ENCODE measurements around the gene HOMEZ. TPM values are rescaled to one million over a fixed set of nuclear protein-coding genes. Genes with fewer than 3 reads are reported as not detected.
"Not testable (repeated sequence)": the region's sequence is repeated elsewhere in the genome, so short reads cannot be mapped to it uniquely, and the experiment has no call there.

HOMEZ gene
- total RNA-seq, 2 donors from 2014 or later, result 23.8 to 32.0 TPM

DNA sequence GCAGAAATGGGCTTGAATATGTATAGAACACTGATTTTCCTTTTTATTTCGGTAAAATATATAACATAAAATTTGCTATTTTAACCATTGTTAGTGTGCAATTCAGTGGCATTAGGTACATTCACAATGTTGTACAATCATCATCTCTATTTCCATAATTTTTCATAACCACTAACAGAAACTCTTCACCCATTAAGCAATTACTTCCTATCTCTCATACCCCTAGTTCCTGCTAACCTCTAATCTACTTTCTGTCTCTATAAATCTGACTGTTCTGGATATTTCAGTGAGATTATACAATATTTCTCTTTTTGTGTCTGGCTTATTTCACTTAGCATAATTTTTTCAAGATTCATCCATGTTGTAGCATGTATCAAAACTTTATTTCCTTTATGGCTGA is 57.1 kb downstream of the HOMEZ start:
- Mint-ChIP-seq H3K4me1 (no peaks in the 10 kb centered on the region), H3K27ac (no peak overlapping the region), H3K36me3 (ENCODE audit: low read depth) (no peaks in the 10 kb centered on the region), H3K4me3 (no peak overlapping the region), H3K27me3 (ENCODE audit: insufficient read depth) (no peaks in the 10 kb centered on the region), H3K9me3 (peaks cover 32% of the 10 kb centered on the region)
- TF ChIP-seq CTCF (conservative IDR thresholded peaks at IDR 0.05), result no peak
- H3K36me3 ChIP-seq (ENCODE audit: control insufficient read depth, insufficient read depth, low read length), result no peaks in the 10 kb centered on the region
- no peaks in the 10 kb centered on the region for H3K27me3 ChIP-seq (ENCODE audit: control insufficient read depth, insufficient read depth, low read length, poor library complexity, severe bottlenecking)
- no peak overlapping the region for H3K9ac ChIP-seq (ENCODE audit: extremely low read depth, low read length, poor library complexity, severe bottlenecking)
- H3K4me1 ChIP-seq (ENCODE audit: control insufficient read depth, insufficient read depth, low read length), result no peaks in the 10 kb centered on the region
- no peaks in the 10 kb centered on the region for H3K9me3 ChIP-seq (ENCODE audit: control insufficient read depth, low read length)
- DNase-seq, result no peak
- no CpG with 5 or more reads among the region's 1 CpG for WGBS, 2 experiments (ENCODE audit: insufficient coverage in 1 of 2, insufficient read length in 1 of 2)
- no peak overlapping the region for H3K27ac ChIP-seq (ENCODE audit: low read depth, low read length)
- no peak overlapping the region for H3K4me3 ChIP-seq (ENCODE audit: low read length)

DNA sequence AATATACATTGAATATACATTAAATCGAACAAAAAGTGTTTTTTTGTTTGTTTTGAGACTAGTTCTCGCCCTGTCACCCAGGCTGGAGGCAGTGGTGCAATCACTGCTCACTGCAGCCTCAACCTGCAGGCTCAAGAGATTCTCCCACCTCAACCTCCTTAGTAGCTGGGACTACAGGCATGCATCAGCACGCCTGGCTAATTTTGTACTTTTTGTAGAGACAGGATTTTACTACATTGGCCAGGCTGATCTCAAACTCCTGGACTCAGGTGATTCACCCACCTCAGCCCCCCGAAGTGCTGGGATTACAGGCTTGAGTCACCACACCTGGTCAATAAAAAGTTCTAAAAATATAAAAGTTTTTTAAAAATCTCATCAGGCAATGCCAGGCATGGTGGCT is 58.4 kb downstream of the HOMEZ start:
- no peaks in the 10 kb centered on the region for H3K4me1 Mint-ChIP-seq
- no peak for TF ChIP-seq CTCF (conservative IDR thresholded peaks at IDR 0.05)
- H3K9me3 Mint-ChIP-seq, result peaks cover 26% of the 10 kb centered on the region
- 73 to 86% methylated on average over 1 to 4 of the region's 4 CpGs for WGBS, 2 experiments (ENCODE audit: insufficient coverage in 1 of 2, insufficient read length in 1 of 2)
- Histone ChIP-seq H3K4me1 (ENCODE audit: control insufficient read depth, insufficient read depth, low read length) (no peaks in the 10 kb centered on the region), H3K36me3 (ENCODE audit: control insufficient read depth, insufficient read depth, low read length) (no peaks in the 10 kb centered on the region), H3K27me3 (ENCODE audit: control insufficient read depth, insufficient read depth, low read length, poor library complexity, severe bottlenecking) (no peaks in the 10 kb centered on the region), H3K4me3 (ENCODE audit: low read length) (no peak overlapping the region), H3K9ac (ENCODE audit: extremely low read depth, low read length, poor library complexity, severe bottlenecking) (no peak overlapping the region), H3K9me3 (ENCODE audit: control insufficient read depth, low read length) (no peaks in the 10 kb centered on the region), H3K27ac (ENCODE audit: low read depth, low read length) (no peak overlapping the region)
- H3K27ac Mint-ChIP-seq, result no peak overlapping the region
- DNase-seq, result no peak
- no peaks in the 10 kb centered on the region for H3K27me3 Mint-ChIP-seq (ENCODE audit: insufficient read depth)
- H3K4me3 Mint-ChIP-seq, result no peak overlapping the region
- no peaks in the 10 kb centered on the region for H3K36me3 Mint-ChIP-seq (ENCODE audit: low read depth)

- 90% methylated on average over 1 of the region's 1 CpG; no CpG with 5 or more reads in 1 of the 2 experiments for WGBS, 2 experiments (ENCODE audit: insufficient coverage in 1 of 2, insufficient read length in 1 of 2)
These were observed 61.0 kb downstream of the HOMEZ start for GRCh38 chr14:23224958-23225357.

More at GRCh38 chr14:23224958-23225357, 61.0 kb downstream of the HOMEZ start:
- not testable (repeated sequence) for H3K4me1 Mint-ChIP-seq; H3K4me3 Mint-ChIP-seq; H3K4me3 ChIP-seq (ENCODE audit: low read length); H3K27me3 Mint-ChIP-seq (ENCODE audit: insufficient read depth); H3K9me3 ChIP-seq (ENCODE audit: control insufficient read depth, low read length); H3K27ac Mint-ChIP-seq; H3K9ac ChIP-seq (ENCODE audit: extremely low read depth, low read length, poor library complexity, severe bottlenecking); H3K36me3 ChIP-seq (ENCODE audit: control insufficient read depth, insufficient read depth, low read length); H3K27ac ChIP-seq (ENCODE audit: low read depth, low read length); H3K36me3 Mint-ChIP-seq (ENCODE audit: low read depth); DNase-seq; H3K4me1 ChIP-seq (ENCODE audit: control insufficient read depth, insufficient read depth, low read length); H3K27me3 ChIP-seq (ENCODE audit: control insufficient read depth, insufficient read depth, low read length, poor library complexity, severe bottlenecking)
- peaks cover 12% of the 10 kb centered on the region for H3K9me3 Mint-ChIP-seq

Other genes with a start within 250 kb of the HOMEZ start
- not detected for gene PSMB11, start 243.9 kb downstream of the HOMEZ start, total RNA-seq
- 10 to 100 TPM; 16.9 to 17.2 TPM for gene CDH24, start 228.6 kb downstream of the HOMEZ start, total RNA-seq
- gene ACIN1, start 191.0 kb downstream of the HOMEZ start, total RNA-seq, result 100 to 1,000 TPM; 314 to 367 TPM
- 10 to 100 TPM; 76.7 to 82.9 TPM for gene C14orf119, start 190.6 kb downstream of the HOMEZ start, total RNA-seq
- 1 to 10 TPM in 1 of 2 donors, under 1 TPM in 1; 0.64 to 1.4 TPM for gene CIROP, start 181.1 kb downstream of the HOMEZ start, total RNA-seq
- gene CEBPE, start 166.9 kb downstream of the HOMEZ start, total RNA-seq, result not detected
- gene SLC7A8, start 102.5 kb downstream of the HOMEZ start, total RNA-seq, result 10 to 100 TPM; 47.6 to 48.9 TPM
- gene RNF212B, start 48.2 kb downstream of the HOMEZ start, total RNA-seq, result not detected
- 1 to 10 TPM; 5.7 to 6.5 TPM for gene PPP1R3E, start 16.7 kb upstream of the HOMEZ start, total RNA-seq
- 10 to 100 TPM; 21.9 to 29.5 TPM for gene BCL2L2, start 20.7 kb upstream of the HOMEZ start, total RNA-seq
- 100 to 1,000 TPM; 293 TPM for gene PABPN1, start 35.3 kb upstream of the HOMEZ start, total RNA-seq
- gene SLC22A17, start 66.8 kb upstream of the HOMEZ start, total RNA-seq, result 10 to 100 TPM; 49.9 to 89.0 TPM
- 10 to 100 TPM; 69.9 to 96.4 TPM for gene EFS, start 79.0 kb upstream of the HOMEZ start, total RNA-seq
- not detected for gene IL25, start 86.7 kb upstream of the HOMEZ start, total RNA-seq
- gene CMTM5, start 90.9 kb upstream of the HOMEZ start, total RNA-seq, result 1 to 10 TPM in 1 of 2 donors, under 1 TPM in 1; 0.40 to 1.4 TPM
- gene MYH6, start 122.1 kb upstream of the HOMEZ start, total RNA-seq, result not detected
- gene MYH7, start 149.5 kb upstream of the HOMEZ start, total RNA-seq, result under 1 TPM in 1 of 2 donors, not detected in 1; 0.55 TPM
- gene NGDN, start 183.6 kb upstream of the HOMEZ start, total RNA-seq, result 10 to 100 TPM; 43.2 to 45.3 TPM

Measured in endodermal cell (in vitro differentiated cells).